B cell (primary cell): ENCODE results near the gene GRAMD2B. TPM values are rescaled to one million over a fixed set of nuclear protein-coding genes. Genes with fewer than 3 reads are reported as not detected.
A peak's percentile ranks its signal among the peaks of the same experiment; 100 is the strongest.

Source experiments
- ATAC-seq: fragments of 200-7000 bp; cut with Tn5 transposase; one replicate; pipeline ENCODE4 v1.10.0; 2021; ENCODE audit warnings: low read depth, mild to moderate bottlenecking, moderate number of reproducible peaks, moderate library complexity
- CTCF ChIA-PET: fragments of 350-600 bp; sonication (Branson Sonifier 250); formaldehyde crosslinking; loops from one replicate; lab custom pipeline; 2021; ENCODE audit warnings: antibody characterized with exemption, inconsistent platforms; lab: Charles Lee
- POLR2A ChIA-PET: fragments of 350-600 bp; sonication (Branson Sonifier 250); formaldehyde crosslinking; loops from one replicate; lab custom pipeline; 2021; ENCODE audit warnings: antibody characterized with exemption; lab: Charles Lee
- DNase-seq: peaks from one replicate; pipeline ENCODE4 v3.0.0; 2013
- H2AFZ ChIP-seq: 2 replicates; pipeline ENCODE4 v1.6.1; 2012; ENCODE audit warnings: mild to moderate bottlenecking, low read depth, low read length; ENCODE audit not compliant: insufficient read depth, poor library complexity, severe bottlenecking
- H3K27ac ChIP-seq, 2 donors: 1 replicate in 1 of 2; 2 replicates in 1 of 2; pipeline ENCODE4 v1.5.1; 2012 to 2013; ENCODE audit warnings: low read length in 2 of 2, mild to moderate bottlenecking in 2 of 2, moderate library complexity in 1 of 2
- H3K27me3 ChIP-seq, 4 experiments: fragments of 200-600 bp in 1 of 4; sonication (generic) in 1 of 4; replicated peaks in 1 of 4; 1 replicate in 2 of 4; 2 replicates in 2 of 4; pipeline versions ENCODE4 v1.6.1 to v1.7.0; 2013 to 2016; ENCODE audit warnings: low read length in 3 of 4, mild to moderate bottlenecking in 2 of 4, mixed read lengths in 1 of 4, moderate library complexity in 1 of 4; ENCODE audit not compliant: insufficient read depth in 4 of 4, control insufficient read depth in 3 of 4; ENCODE audit errors: control extremely low read depth in 1 of 4
- H3K36me3 ChIP-seq, 2 experiments: replicated peaks in 1 of 2; 1 replicate in 1 of 2; 2 replicates in 1 of 2; pipeline versions ENCODE4 v1.6.1 to v1.7.1; 2013; ENCODE audit warnings: low read length in 1 of 2; ENCODE audit not compliant: insufficient read depth in 2 of 2, control insufficient read depth in 1 of 2; ENCODE audit errors: control extremely low read depth in 1 of 2, extremely low read depth in 1 of 2
- H3K4me1 ChIP-seq, 2 donors: fragments of 200-600 bp in 1 of 2; sonication (generic) in 1 of 2; 1 replicate in 1 of 2; 2 replicates in 1 of 2; pipeline versions ENCODE4 v1.5.1 to v1.6.1; 2013 to 2017; ENCODE audit warnings: low read length in 2 of 2; ENCODE audit not compliant: control insufficient read depth in 2 of 2, insufficient read depth in 2 of 2
- H3K4me2 ChIP-seq: replicated peaks from 2 replicates; pipeline ENCODE3; 2012; ENCODE audit warnings: mild to moderate bottlenecking, low read depth, low read length; ENCODE audit not compliant: poor library complexity, severe bottlenecking
- H3K4me3 ChIP-seq, 5 experiments: fragments of 200-600 bp in 1 of 5; sonication (generic) in 1 of 5; 1 replicate in 3 of 5; 2 replicates in 2 of 5; pipeline versions ENCODE4 v1.5.1 to v1.7.0; 2011 to 2016; ENCODE audit warnings: low read length in 4 of 5, mild to moderate bottlenecking in 4 of 5, low read depth in 2 of 5, control low read depth in 1 of 5, moderate library complexity in 1 of 5; ENCODE audit not compliant: insufficient read depth in 1 of 5; ENCODE audit errors: control extremely low read depth in 1 of 5, extremely low read depth in 1 of 5
- H3K79me2 ChIP-seq: fragments of 200-600 bp; sonication (generic); one replicate; pipeline ENCODE4 v1.6.0; 2016; ENCODE audit warnings: low read length; ENCODE audit not compliant: control insufficient read depth, insufficient read depth
- H3K9ac ChIP-seq: fragments of 200-600 bp; sonication (generic); 2 replicates; pipeline ENCODE4 v1.6.1; 2017; ENCODE audit warnings: mild to moderate bottlenecking, low read length, moderate library complexity
- H3K9me3 ChIP-seq, 3 donors: one replicate each; pipeline versions ENCODE4 v1.6.1 to v1.7.1; 2013; ENCODE audit warnings: low read length in 2 of 3; ENCODE audit not compliant: control insufficient read depth in 2 of 3, insufficient read depth in 1 of 3; ENCODE audit errors: control extremely low read depth in 1 of 3
- H4K20me1 ChIP-seq: 2 replicates; pipeline ENCODE4 v1.6.0; 2012; ENCODE audit warnings: mild to moderate bottlenecking, low read length; ENCODE audit not compliant: insufficient read depth, control insufficient read depth, poor library complexity, severe bottlenecking
- H3K27ac Mint-ChIP-seq: one replicate; pipeline ENCODE4 v1.8.0; 2021; ENCODE audit warnings: mixed read lengths
- H3K27me3 Mint-ChIP-seq: one replicate; pipeline ENCODE4 v1.8.0; 2021; ENCODE audit warnings: mixed read lengths
- H3K4me1 Mint-ChIP-seq: one replicate; pipeline ENCODE4 v1.8.0; 2021; ENCODE audit warnings: mixed read lengths
- H3K4me3 Mint-ChIP-seq: one replicate; pipeline ENCODE4 v1.8.0; 2021; ENCODE audit warnings: mixed read lengths
- H3K9me3 Mint-ChIP-seq: one replicate; pipeline ENCODE4 v1.8.0; 2022; ENCODE audit warnings: mixed read lengths; ENCODE audit not compliant: insufficient read depth
- CTCF ChIP-seq: fragments of 200-600 bp; IDR thresholded peaks from one replicate; pipeline ENCODE4 v1.8.0; 2022; ENCODE audit warnings: antibody characterized with exemption, mild to moderate bottlenecking
- EZH2 ChIP-seq: IDR thresholded peaks from 2 replicates; pipeline ENCODE4 v1.6.1; 2012; ENCODE audit warnings: borderline replicate concordance, low read depth, mild to moderate bottlenecking, moderate library complexity, low read length; ENCODE audit not compliant: insufficient read depth, poor library complexity, severe bottlenecking
- WGBS: methylation state at CpG from one replicate; pipeline ENCODE4 v1.1.5; 2013; ENCODE audit warnings: missing lambda C conversion rate; ENCODE audit not compliant: insufficient coverage; 5-methylcytosine and 5-hydroxymethylcytosine counted together
- intact Hi-C: fragments of 100-400 bp; cut with micrococcal nuclease; formaldehyde crosslinking; loops from one replicate; pipeline ENCODE4 v1.10.0; 2022
- polyA plus RNA-seq: library from polyadenylated mRNA; depleted of rRNA; stranded (reverse); fragments of >200 nt; gene quantifications from 2 replicates; pipeline ENCODE4 v1.2.3, GENCODE V29; 2012
- total RNA-seq, 2 donors: library from RNA; stranded (reverse); fragments of 120-200 nt in 1 of 2; gene quantifications; 1 replicate in 1 of 2; 2 replicates in 1 of 2; pipeline versions ENCODE4 v1.2.3 to v1.2.4, GENCODE V29; 2013 to 2022

GRAMD2B gene
- total and polyA plus RNA-seq, 2 donors (not counting 1 experiment from before 2014, with no cell fraction given): 0.86 to 3.6 TPM

- intact Hi-C loops: no loop called here
- DNase-seq: peak; percentile 25
- no peaks in the 10 kb centered on the region for H3K79me2 ChIP-seq
- peaks cover 5 to 7% of the 10 kb centered on the region in 2 donors for H3K4me1 ChIP-seq
- peaks cover 0 to 3% (median 0%) of the 10 kb centered on the region in 3 donors for H3K9me3 ChIP-seq
- Mint-ChIP-seq H3K4me1 (peaks cover 15% of the 10 kb centered on the region), H3K27ac (no peak overlapping the region), H3K27me3 (peaks cover 9% of the 10 kb centered on the region), H3K9me3 (peaks cover 2% of the 10 kb centered on the region), H3K4me3 (no peak overlapping the region)
- ChIA-PET CTCF (no interaction called here), POLR2A (no interaction called here)
- no peak overlapping the region for H3K27ac ChIP-seq
- no peak overlapping the region for H3K9ac ChIP-seq
- no peaks in the 10 kb centered on the region for H3K27me3 ChIP-seq
- no peaks in the 10 kb centered on the region for H3K36me3 ChIP-seq
- ATAC-seq: peak; percentile 9
- no peak overlapping the region for H3K4me2 ChIP-seq
- 86% methylated on average over 1 of the region's 5 CpGs for WGBS
- no peak overlapping the region for H3K4me3 ChIP-seq
- H4K20me1 ChIP-seq: no peaks in the 10 kb centered on the region
- no peak overlapping the region for H2AFZ ChIP-seq
- TF ChIP-seq EZH2 (no peak), CTCF (no peak)
Observed at GRCh38 chr5:126419102-126419501, 4.1 kb upstream of the GRAMD2B start.

- Histone ChIP-seq H3K9ac (no peak overlapping the region), H3K27ac (no peak overlapping the region), H3K36me3 (no peaks in the 10 kb centered on the region), H3K4me2 (no peak overlapping the region), H3K4me1 (peaks cover 7 to 8% of the 10 kb centered on the region in 2 donors), H2AFZ (no peak overlapping the region), H4K20me1 (no peaks in the 10 kb centered on the region), H3K27me3 (no peaks in the 10 kb centered on the region), H3K4me3 (no peak overlapping the region), H3K9me3 (no peaks in the 10 kb centered on the region), H3K79me2 (no peaks in the 10 kb centered on the region)
- no peaks in the 10 kb centered on the region for H3K9me3 Mint-ChIP-seq
- ChIA-PET CTCF (no interaction called here), POLR2A (no interaction called here)
- no peak for TF ChIP-seq EZH2
- no peak for TF ChIP-seq CTCF
- H3K27ac Mint-ChIP-seq: no peak overlapping the region
- no peak overlapping the region for H3K4me3 Mint-ChIP-seq
- no peak for DNase-seq
- H3K4me1 Mint-ChIP-seq: peaks cover 14% of the 10 kb centered on the region
- intact Hi-C loops: no loop called here
- no CpG with 5 or more reads among the region's 2 CpGs for WGBS
- no peaks in the 10 kb centered on the region for H3K27me3 Mint-ChIP-seq
- no peak for ATAC-seq
Observed at GRCh38 chr5:126428421-126428820, 5.2 kb downstream of the GRAMD2B start.
